GM19397 (cell line): ENCODE data around the gene TBC1D10A.

Experiments used
- ATAC-seq: cut with Tn5 transposase; IDR thresholded peaks from one replicate; pipeline ENCODE4 v1.9.1; 2021; ENCODE audit warnings: mild to moderate bottlenecking, moderate library complexity; ENCODE audit not compliant: unreplicated experiment

The TBC1D10A gene

GRCh38 chr22:30249049-30250038 lies 77.4 kb downstream of the TBC1D10A start:
- no peak for ATAC-seq

- ATAC-seq, result no peak
Observed at GRCh38 chr22:30248484-30248883, 78.3 kb downstream of the TBC1D10A start.

- ATAC-seq, result no peak
Observed at GRCh38 chr22:30247974-30248373, 78.8 kb downstream of the TBC1D10A start.

- ATAC-seq, result no peak
Observed at GRCh38 chr22:30247561-30247960, 79.2 kb downstream of the TBC1D10A start.

GRCh38 chr22:30246814-30247376 lies 79.8 kb downstream of the TBC1D10A start:
- ATAC-seq, result no peak

GRCh38 chr22:30245985-30246813 lies 80.5 kb downstream of the TBC1D10A start, which contains the start of gene LIF:
TSS of gene LIF (minus strand) at chr22:30246759. CDS start at chr22:30246695, 64 bp downstream.
- ATAC-seq, result no peak

GRCh38 chr22:30245181-30245984 lies 81.4 kb downstream of the TBC1D10A start:
- ATAC-seq, result no peak

- no peak for ATAC-seq
Observed at GRCh38 chr22:30244641-30245040, 82.1 kb downstream of the TBC1D10A start.

- ATAC-seq, result no peak
Observed at GRCh38 chr22:30244066-30244465, 82.7 kb downstream of the TBC1D10A start.

- ATAC-seq, result no peak
Observed at GRCh38 chr22:30243661-30244060, 83.1 kb downstream of the TBC1D10A start.
